Neutrophil (primary cell): ENCODE measurements around the gene SETBP1.

Experiments used
- H3K27ac ChIP-seq: fragments of 200-600 bp; sonication (generic); 2 replicates; pipeline ENCODE4 v1.5.1; 2016; ENCODE audit warnings: mild to moderate bottlenecking, moderate library complexity
- H3K27me3 ChIP-seq: fragments of 200-600 bp; sonication (generic); 2 replicates; pipeline ENCODE4 v1.6.0; 2016; ENCODE audit warnings: mild to moderate bottlenecking
- H3K36me3 ChIP-seq: fragments of 200-600 bp; sonication (generic); 2 replicates; pipeline ENCODE4 v1.5.1; 2017
- H3K4me1 ChIP-seq, 2 experiments: fragments of 200-600 bp in 1 of 2; sonication (generic) in 1 of 2; 1 replicate in 1 of 2; 2 replicates in 1 of 2; pipeline versions ENCODE4 v1.5.1 to v1.6.1; 2013 to 2016; ENCODE audit warnings: low read depth in 1 of 2, low read length in 1 of 2, mild to moderate bottlenecking in 1 of 2, moderate library complexity in 1 of 2; ENCODE audit not compliant: control insufficient read depth in 1 of 2, insufficient read depth in 1 of 2
- H3K4me3 ChIP-seq, 2 experiments: fragments of 200-600 bp in 1 of 2; sonication (generic) in 1 of 2; 1 replicate in 1 of 2; 2 replicates in 1 of 2; pipeline ENCODE4 v1.5.1; 2013 to 2016; ENCODE audit warnings: low read depth in 1 of 2, low read length in 1 of 2, mild to moderate bottlenecking in 1 of 2, moderate library complexity in 1 of 2
- H3K9me3 ChIP-seq: fragments of 200-600 bp; sonication (generic); 2 replicates; pipeline ENCODE4 v1.5.1; 2016
- TF ChIP-seq, protein P1 (sequence below): fragments of 200-600 bp; sonication (generic); IDR thresholded peaks from 2 replicates; pipeline ENCODE4 v1.5.1; 2016; ENCODE audit warnings: antibody characterized with exemption

SETBP1 gene

DNA sequence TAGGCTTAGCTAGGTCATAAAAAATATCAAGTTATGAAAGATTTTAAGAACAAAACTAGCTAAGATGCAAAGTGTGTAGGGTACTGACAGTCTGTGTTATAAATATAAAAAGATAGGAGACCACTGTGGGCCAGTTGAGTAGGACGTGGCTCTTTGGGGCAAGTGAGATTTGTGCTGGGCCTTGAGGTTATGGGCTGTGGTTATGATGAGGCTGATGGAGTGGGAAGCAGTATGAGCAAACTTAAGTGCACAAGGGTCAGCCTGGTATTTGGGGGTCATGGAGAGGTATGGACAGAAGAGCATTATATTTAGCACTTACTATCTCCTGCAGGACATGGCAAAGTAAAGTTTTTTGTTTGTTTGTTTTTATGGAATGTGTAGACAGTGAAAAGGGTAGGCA lies 70.1 kb downstream of the SETBP1 start:
- H3K27me3 ChIP-seq = peaks cover 48% of the 10 kb centered on the region
- H3K36me3 ChIP-seq = no peaks in the 10 kb centered on the region
- TF ChIP-seq, protein P1, sequence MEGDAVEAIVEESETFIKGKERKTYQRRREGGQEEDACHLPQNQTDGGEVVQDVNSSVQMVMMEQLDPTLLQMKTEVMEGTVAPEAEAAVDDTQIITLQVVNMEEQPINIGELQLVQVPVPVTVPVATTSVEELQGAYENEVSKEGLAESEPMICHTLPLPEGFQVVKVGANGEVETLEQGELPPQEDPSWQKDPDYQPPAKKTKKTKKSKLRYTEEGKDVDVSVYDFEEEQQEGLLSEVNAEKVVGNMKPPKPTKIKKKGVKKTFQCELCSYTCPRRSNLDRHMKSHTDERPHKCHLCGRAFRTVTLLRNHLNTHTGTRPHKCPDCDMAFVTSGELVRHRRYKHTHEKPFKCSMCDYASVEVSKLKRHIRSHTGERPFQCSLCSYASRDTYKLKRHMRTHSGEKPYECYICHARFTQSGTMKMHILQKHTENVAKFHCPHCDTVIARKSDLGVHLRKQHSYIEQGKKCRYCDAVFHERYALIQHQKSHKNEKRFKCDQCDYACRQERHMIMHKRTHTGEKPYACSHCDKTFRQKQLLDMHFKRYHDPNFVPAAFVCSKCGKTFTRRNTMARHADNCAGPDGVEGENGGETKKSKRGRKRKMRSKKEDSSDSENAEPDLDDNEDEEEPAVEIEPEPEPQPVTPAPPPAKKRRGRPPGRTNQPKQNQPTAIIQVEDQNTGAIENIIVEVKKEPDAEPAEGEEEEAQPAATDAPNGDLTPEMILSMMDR = no peak
- no peak overlapping the region for H3K27ac ChIP-seq
- H3K4me1 ChIP-seq = peaks cover 0 to 12% of the 10 kb centered on the region in 2 experiments
- no peak overlapping the region for H3K4me3 ChIP-seq
- H3K9me3 ChIP-seq = no peaks in the 10 kb centered on the region

DNA sequence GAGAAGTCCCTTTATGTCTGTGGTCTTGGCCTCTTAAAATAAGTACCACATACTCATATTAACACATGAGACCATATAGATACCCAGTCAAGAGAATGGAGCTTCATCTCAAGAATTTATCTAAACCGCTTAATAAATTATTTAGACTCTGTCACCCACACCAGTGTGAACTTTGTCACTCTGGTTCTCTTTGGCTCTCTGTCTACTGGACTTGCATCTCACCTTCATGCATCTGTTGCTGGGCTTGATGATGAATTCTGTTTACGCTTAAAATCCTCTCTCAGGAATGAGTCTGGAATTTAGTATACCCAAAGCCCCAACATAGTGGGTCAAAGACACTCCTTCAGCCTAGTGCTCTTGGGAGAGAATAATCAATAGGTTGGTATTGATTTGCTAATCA lies 73.9 kb downstream of the SETBP1 start:
- peaks cover 27% of the 10 kb centered on the region for H3K27me3 ChIP-seq
- H3K4me3 ChIP-seq = no peak overlapping the region
- no peak overlapping the region for H3K27ac ChIP-seq
- no peaks in the 10 kb centered on the region for H3K4me1 ChIP-seq
- H3K9me3 ChIP-seq = no peaks in the 10 kb centered on the region
- no peaks in the 10 kb centered on the region for H3K36me3 ChIP-seq
- TF ChIP-seq, protein P1 = no peak

DNA sequence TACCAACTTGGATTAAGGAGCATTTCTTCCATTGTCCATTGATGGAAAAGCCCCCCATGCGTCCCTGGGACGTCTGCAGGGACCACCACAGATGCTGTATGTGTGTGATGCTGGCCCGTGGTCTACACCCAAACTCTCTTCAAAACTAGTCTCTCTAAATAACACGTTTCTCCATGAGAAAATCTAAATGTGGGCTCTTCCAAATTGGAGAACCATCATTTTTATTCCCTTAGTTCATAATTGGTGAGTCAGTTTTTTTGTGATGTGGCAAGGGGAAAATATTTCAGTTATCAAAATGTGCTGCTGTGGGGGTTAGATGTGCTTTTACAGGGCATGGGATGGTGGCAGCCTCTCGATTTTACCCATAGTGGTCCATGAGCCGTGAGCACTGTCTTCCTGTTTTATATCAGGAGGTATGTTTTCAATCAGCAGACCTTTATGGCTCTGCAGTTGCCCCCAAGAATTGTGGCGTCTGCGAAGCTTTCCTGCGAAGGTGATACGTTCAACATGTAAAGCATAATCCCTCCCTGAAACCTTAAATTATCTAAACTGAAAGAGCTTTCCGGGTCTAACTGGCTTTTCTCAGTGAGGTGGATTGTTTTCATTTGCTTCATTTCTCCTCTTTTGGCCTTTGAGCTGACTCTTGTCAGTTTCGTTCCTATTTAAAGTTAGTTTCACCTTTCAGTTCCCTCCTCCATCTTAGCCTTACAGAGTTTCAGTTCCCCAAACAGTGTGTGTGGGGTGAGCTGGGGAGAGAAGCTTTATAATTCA lies 78.4 kb downstream of the SETBP1 start:
- Histone ChIP-seq H3K9me3 (no peaks in the 10 kb centered on the region), H3K27ac (no peak overlapping the region), H3K36me3 (no peaks in the 10 kb centered on the region), H3K4me3 (no peak overlapping the region), H3K27me3 (peaks cover 6% of the 10 kb centered on the region), H3K4me1 (no peaks in the 10 kb centered on the region)
- TF ChIP-seq, protein P1 = no peak

DNA sequence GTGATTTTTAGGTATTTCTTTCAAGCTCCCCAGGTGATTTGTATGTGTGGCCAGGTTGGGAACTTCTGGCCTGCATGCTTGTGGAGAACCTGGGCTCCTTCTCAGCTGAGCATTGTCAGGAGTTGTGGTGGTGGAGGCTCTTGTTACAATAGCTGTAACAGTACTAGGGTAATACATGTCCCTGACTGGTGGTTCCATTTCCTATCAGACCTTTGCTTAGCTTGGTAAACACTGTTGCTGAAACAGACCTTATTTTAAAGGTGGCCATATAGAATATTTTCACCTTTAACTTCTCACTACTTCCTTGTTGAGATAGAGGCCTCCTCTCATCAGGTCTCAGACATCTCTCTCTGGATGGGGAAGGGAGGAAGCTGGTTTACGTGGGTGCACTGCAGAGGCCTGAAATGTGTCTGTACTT lies 79.2 kb downstream of the SETBP1 start:
- Histone ChIP-seq H3K36me3 (no peaks in the 10 kb centered on the region), H3K4me1 (no peaks in the 10 kb centered on the region), H3K27ac (no peak overlapping the region), H3K27me3 (peaks cover 3% of the 10 kb centered on the region), H3K9me3 (no peaks in the 10 kb centered on the region), H3K4me3 (no peak overlapping the region)
- TF ChIP-seq, protein P1 = no peak

DNA sequence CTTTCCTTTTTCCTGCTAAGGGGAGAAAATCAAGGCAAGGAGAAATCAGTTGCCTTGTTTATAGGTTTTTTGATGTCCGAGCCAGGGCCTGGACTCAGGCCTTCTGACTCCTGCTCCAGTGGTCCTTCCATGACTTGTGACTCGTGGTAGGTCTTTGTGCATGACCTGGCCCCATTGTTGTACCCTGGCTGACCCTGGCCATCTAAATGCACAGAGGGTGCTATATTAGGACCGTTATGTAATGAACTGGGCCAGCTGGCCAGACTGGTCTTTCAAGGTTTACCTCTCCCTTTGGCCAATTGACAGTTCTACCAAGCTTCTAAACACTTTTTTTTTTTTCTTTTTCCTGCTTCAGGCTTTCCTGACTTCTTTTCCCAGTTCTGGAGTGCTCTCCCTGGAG lies 81.1 kb downstream of the SETBP1 start:
- Histone ChIP-seq H3K36me3 (no peaks in the 10 kb centered on the region), H3K27ac (no peak overlapping the region), H3K9me3 (no peaks in the 10 kb centered on the region), H3K4me1 (no peaks in the 10 kb centered on the region), H3K27me3 (no peaks in the 10 kb centered on the region), H3K4me3 (no peak overlapping the region)
- TF ChIP-seq, protein P1 = no peak
